IMR-90 (cell line): Measurements from ENCODE around the gene TAS2R50. TPM values are rescaled to one million over a fixed set of nuclear protein-coding genes. Genes with fewer than 3 reads are reported as not detected.

ENCODE experiments used
- ATAC-seq: fragments of 200-7000 bp; cut with Tn5 transposase; 2 replicates; pipeline ENCODE4 v1.9.1; 2020; ENCODE audit warnings: low read depth, mild to moderate bottlenecking, moderate library complexity
- BruUV-seq: library from RNA; stranded (reverse); fragments of 400-500 nt; replicated peaks from 2 replicates; lab custom pipeline; 2021; lab: Mats Ljungman, UMichigan
- CTCF ChIA-PET: fragments of 300-600 bp; formaldehyde crosslinking; extraction: SDS; loops from one replicate; lab custom pipeline; 2021; ENCODE audit warnings: antibody characterized with exemption; lab: Yijun Ruan, JAX
- POLR2A ChIA-PET: fragments of 300-600 bp; sonication (Branson Sonifier 250); formaldehyde crosslinking; loops from one replicate; lab custom pipeline; 2022; ENCODE audit warnings: antibody characterized with exemption; ENCODE audit not compliant: unreplicated experiment; lab: Charles Lee
- DNase-seq: peaks from one replicate; pipeline ENCODE4 v3.0.0; 2013
- H2AFZ ChIP-seq: replicated peaks from 2 replicates; pipeline ENCODE3; 2013; ENCODE audit warnings: low read length, mild to moderate bottlenecking; ENCODE audit not compliant: poor library complexity
- H2AK5ac ChIP-seq: 2 replicates; pipeline ENCODE4 v1.6.1; 2013; ENCODE audit warnings: low read depth, low read length, inconsistent platforms
- H2AK9ac ChIP-seq: replicated peaks from 2 replicates; pipeline ENCODE3; 2013; ENCODE audit warnings: mild to moderate bottlenecking, low read depth, low read length, moderate library complexity; ENCODE audit not compliant: poor library complexity
- H2BK120ac ChIP-seq: 2 replicates; pipeline ENCODE4 v1.6.1; 2013; ENCODE audit warnings: low read depth, low read length, inconsistent platforms
- H2BK15ac ChIP-seq: 3 replicates; pipeline ENCODE4 v1.6.1; 2013; ENCODE audit warnings: low read depth, low read length, inconsistent platforms
- H2BK20ac ChIP-seq: 2 replicates; pipeline ENCODE4 v1.6.1; 2013; ENCODE audit warnings: low read depth, mild to moderate bottlenecking, inconsistent platforms, low read length, moderate library complexity
- H2BK5ac ChIP-seq: 2 replicates; pipeline ENCODE4 v1.6.1; 2013; ENCODE audit warnings: mild to moderate bottlenecking, low read depth, low read length, inconsistent platforms; ENCODE audit not compliant: poor library complexity, severe bottlenecking
- H3K14ac ChIP-seq: replicated peaks from 2 replicates; pipeline ENCODE4 v1.6.1; 2013; ENCODE audit warnings: low read depth, low read length, inconsistent platforms
- H3K18ac ChIP-seq: 2 replicates; pipeline ENCODE4 v1.6.1; 2013; ENCODE audit warnings: low read depth, low read length, control low read depth
- H3K23ac ChIP-seq: 2 replicates; pipeline ENCODE4 v1.6.1; 2013; ENCODE audit warnings: low read depth, low read length, inconsistent platforms
- H3K27ac ChIP-seq: 2 replicates; pipeline ENCODE4 v1.5.1; 2013; ENCODE audit warnings: mild to moderate bottlenecking, control low read depth, low read length; ENCODE audit not compliant: insufficient read depth
- H3K27me3 ChIP-seq: 2 replicates; pipeline ENCODE4 v1.6.1; 2013; ENCODE audit warnings: low read length; ENCODE audit not compliant: control insufficient read depth, insufficient read depth
- H3K36me3 ChIP-seq: 2 replicates; pipeline ENCODE4 v1.6.1; 2013; ENCODE audit warnings: low read length, mixed read lengths; ENCODE audit not compliant: control insufficient read depth, insufficient read depth
- H3K4ac ChIP-seq: 2 replicates; pipeline ENCODE4 v1.6.1; 2013; ENCODE audit warnings: low read depth, low read length, inconsistent platforms
- H3K4me1 ChIP-seq: 2 replicates; pipeline ENCODE4 v1.6.1; 2013; ENCODE audit warnings: low read length, mixed read lengths; ENCODE audit not compliant: control insufficient read depth, insufficient read depth
- H3K4me2 ChIP-seq: 2 replicates; pipeline ENCODE4 v1.6.1; 2013; ENCODE audit warnings: low read depth, mild to moderate bottlenecking, control low read depth, low read length, moderate library complexity
- H3K4me3 ChIP-seq: 2 replicates; pipeline ENCODE4 v1.5.1; 2013; ENCODE audit warnings: low read depth, mild to moderate bottlenecking, control low read depth, low read length, moderate library complexity; ENCODE audit not compliant: insufficient read depth
- H3K56ac ChIP-seq: 2 replicates; pipeline ENCODE4 v1.6.1; 2013; ENCODE audit warnings: low read length, inconsistent platforms; ENCODE audit not compliant: insufficient read depth; ENCODE audit errors: extremely low read depth
- H3K79me1 ChIP-seq, 2 experiments: 2 replicates each; pipeline ENCODE4 v1.6.1; 2013; ENCODE audit warnings: low read length in 2 of 2, inconsistent platforms in 1 of 2, low read depth in 1 of 2
- H3K9ac ChIP-seq: 2 replicates; pipeline ENCODE4 v1.6.1; 2013; ENCODE audit warnings: low read depth, low read length, control low read depth
- H3K9me1 ChIP-seq: 2 replicates; pipeline ENCODE4 v1.6.1; 2013; ENCODE audit warnings: low read length, inconsistent platforms; ENCODE audit not compliant: insufficient read depth
- H3K9me3 ChIP-seq: 2 replicates; pipeline ENCODE4 v1.6.1; 2013; ENCODE audit warnings: low read length; ENCODE audit not compliant: control insufficient read depth, insufficient read depth
- H4K20me1 ChIP-seq: 2 replicates; pipeline ENCODE4 v1.6.1; 2013; ENCODE audit warnings: low read length, inconsistent platforms; ENCODE audit not compliant: insufficient read depth
- H4K5ac ChIP-seq: 2 replicates; pipeline ENCODE4 v1.6.1; 2013; ENCODE audit warnings: mild to moderate bottlenecking, low read depth, low read length, control low read depth
- H4K8ac ChIP-seq, 2 experiments: 2 replicates each; pipeline ENCODE4 v1.6.1; 2013; ENCODE audit warnings: low read depth in 2 of 2, low read length in 2 of 2, control low read depth in 1 of 2, inconsistent platforms in 1 of 2
- H4K91ac ChIP-seq: 2 replicates; pipeline ENCODE4 v1.6.1; 2013; ENCODE audit warnings: low read depth, low read length, inconsistent platforms; ENCODE audit not compliant: insufficient read depth
- BHLHE40 ChIP-seq: fragments of 150-350 bp; IDR thresholded peaks from 2 replicates; pipeline ENCODE4 v1.6.1; 2016; ENCODE audit warnings: mild to moderate bottlenecking, low read depth, low read length
- CEBPB ChIP-seq: IDR thresholded peaks from 2 replicates; pipeline ENCODE4 v1.6.1; 2012; ENCODE audit warnings: low read depth, low read length, improper control_type of control experiment
- CHD1 ChIP-seq: IDR thresholded peaks from 2 replicates; pipeline ENCODE4 v1.6.1; 2012; ENCODE audit warnings: low read depth, low read length, improper control_type of control experiment
- FOS ChIP-seq: fragments of 150-350 bp; IDR thresholded peaks from 2 replicates; pipeline ENCODE4 v1.6.1; 2016; ENCODE audit warnings: low read depth, low read length
- MAFK ChIP-seq: IDR thresholded peaks from 2 replicates; pipeline ENCODE4 v1.6.1; 2012; ENCODE audit warnings: low read depth, low read length, improper control_type of control experiment
- MAZ ChIP-seq: IDR thresholded peaks from 2 replicates; pipeline ENCODE4 v1.6.1; 2012; ENCODE audit warnings: low read depth, mild to moderate bottlenecking, low read length, improper control_type of control experiment, moderate library complexity, borderline replicate concordance
- MXI1 ChIP-seq: IDR thresholded peaks from 2 replicates; pipeline ENCODE4 v1.6.1; 2012; ENCODE audit warnings: low read depth, mild to moderate bottlenecking, low read length, moderate library complexity, borderline replicate concordance
- NFE2L2 ChIP-seq: fragments of 150-350 bp; IDR thresholded peaks from 2 replicates; pipeline ENCODE4 v1.6.1; 2016; ENCODE audit warnings: low read depth, mild to moderate bottlenecking, low read length
- POLR2A ChIP-seq: IDR thresholded peaks from 2 replicates; pipeline ENCODE4 v1.6.1; 2012; ENCODE audit warnings: mild to moderate bottlenecking, low read depth, low read length
- RAD21 ChIP-seq: IDR thresholded peaks from 2 replicates; pipeline ENCODE4 v1.6.1; 2012; ENCODE audit warnings: low read length, improper control_type of control experiment
- RCOR1 ChIP-seq: IDR thresholded peaks from 2 replicates; pipeline ENCODE4 v1.6.1; 2012; ENCODE audit warnings: mild to moderate bottlenecking, low read length, improper control_type of control experiment; ENCODE audit not compliant: insufficient replicate concordance
- RFX5 ChIP-seq: IDR thresholded peaks from 2 replicates; pipeline ENCODE4 v1.8.0; 2012; ENCODE audit warnings: low read depth, mild to moderate bottlenecking, low read length, moderate library complexity
- SMC3 ChIP-seq: fragments of 150-350 bp; IDR thresholded peaks from 2 replicates; pipeline ENCODE4 v1.6.1; 2016; ENCODE audit warnings: low read depth, mild to moderate bottlenecking, antibody characterized with exemption, low read length, moderate library complexity
- dilution Hi-C: fragments of 300-500 bp; cut with HindIII; formaldehyde crosslinking; loops from one replicate; pipeline ENCODE4 v1.14.3; 2018; ENCODE audit warnings: low sequenced_read_pairs; ENCODE audit not compliant: unreplicated experiment
- in situ Hi-C: fragments of 300-500 bp; cut with MboI; formaldehyde crosslinking; loops from 3 replicates; pipeline ENCODE4 v1.14.3; 2019; ENCODE audit warnings: low sequenced_read_pairs, inconsistent platforms, mixed read lengths
- intact Hi-C: fragments of 100-400 bp; cut with micrococcal nuclease; formaldehyde crosslinking; loops from 2 replicates; pipeline ENCODE4 v1.10.0; 2022
- polyA plus RNA-seq, 3 experiments: library from polyadenylated mRNA; depleted of rRNA; stranded (reverse); fragments of >200 nt; gene quantifications; 2 replicates each; pipeline ENCODE4 v1.2.3, GENCODE V29; 2012; ENCODE audit warnings: low replicate concordance in 1 of 3
- total RNA-seq: library from RNA; depleted of rRNA; stranded (reverse); fragments of >200 nt; gene quantifications from 2 replicates; pipeline ENCODE4 v1.2.3, GENCODE V29; 2012
- TF ChIP-seq, protein P1 (sequence below): conservative IDR thresholded peaks from 2 replicates; pipeline ENCODE4 v1.5.1; 2012; ENCODE audit warnings: mild to moderate bottlenecking, low read depth, low read length, improper control_type of control experiment
- TF ChIP-seq, protein P2 (sequence below): fragments of 150-350 bp; IDR thresholded peaks from 2 replicates; pipeline ENCODE4 v1.6.1; 2017; ENCODE audit warnings: mild to moderate bottlenecking, antibody characterized with exemption, low read length, low read depth
- TF ChIP-seq, protein P3 (sequence below): fragments of 150-350 bp; IDR thresholded peaks from 2 replicates; pipeline ENCODE4 v1.6.1; 2016; ENCODE audit warnings: low read depth, mild to moderate bottlenecking, low read length, moderate library complexity, borderline replicate concordance

Gene TAS2R50
- total and polyA plus RNA-seq, 2 of the 4 experiments (the other 2 are of a cell fraction): 2.3 TPM; not detected in 1

DNA sequence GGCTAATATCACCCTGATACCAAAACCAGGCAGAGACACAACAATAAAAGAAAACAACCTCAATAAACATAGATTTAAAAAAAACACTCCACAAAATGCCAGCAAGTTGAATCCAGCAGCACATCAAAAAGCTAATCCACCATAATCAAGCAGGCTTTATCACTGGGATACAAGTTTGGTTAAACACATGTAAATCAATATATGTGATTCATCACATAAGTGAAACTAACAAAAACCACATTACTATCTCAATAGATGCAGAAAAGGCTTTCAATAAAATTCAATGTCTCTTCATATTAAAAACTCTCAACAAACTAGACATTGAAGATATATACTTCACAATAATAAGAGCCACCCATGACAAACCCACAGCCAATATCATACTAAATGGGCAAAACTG, 30.6 kb downstream of the TAS2R50 start:
- Histone ChIP-seq H4K20me1 (no peaks in the 10 kb centered on the region; the same call in 1 of the 2 replicates), H4K8ac (no peak overlapping the region), H2BK120ac (no peak overlapping the region), H3K18ac (no peak overlapping the region), H4K5ac (no peak overlapping the region), H3K4me3 (no peak overlapping the region), H3K4me1 (peaks cover 2% of the 10 kb centered on the region; the same call in 1 of the 2 replicates), H2BK20ac (no peak overlapping the region), H3K4me2 (no peak overlapping the region), H4K91ac (no peak overlapping the region), H3K4ac (no peak overlapping the region), H3K27me3 (no peaks in the 10 kb centered on the region), H3K9me1 (no peaks in the 10 kb centered on the region), H2AK5ac (no peak overlapping the region), H2BK5ac (no peak overlapping the region), H3K79me1 (peaks cover 6 to 12% of the 10 kb centered on the region in 2 experiments; a peak in 3 of 4 replicates), H3K14ac (no peak overlapping the region), H3K36me3 (no peaks in the 10 kb centered on the region), H2AK9ac (no peak overlapping the region), H3K23ac (no peak overlapping the region), H3K9ac (no peak overlapping the region), H2AFZ (no peak overlapping the region), H3K27ac (no peak overlapping the region), H2BK15ac (no peak overlapping the region), H3K56ac (no peak overlapping the region), H3K9me3 (no peaks in the 10 kb centered on the region; the same call in 1 of the 2 replicates)
- no TSS peak for BruUV-seq
- dilution Hi-C loops: no loop called here
- intact Hi-C loops: no loop called here
- ChIA-PET CTCF (no interaction called here), POLR2A (no interaction called here)
- in situ Hi-C loops: no loop called here
- TF ChIP-seq SMC3 (no peak), CEBPB (no peak), NFE2L2 (no peak), MAFK (no peak), MXI1 (no peak), RAD21 (no peak), RFX5 (no peak), POLR2A (no peak), MAZ (no peak), RCOR1 (no peak), CHD1 (no peak), FOS (no peak), BHLHE40 (no peak)
- TF ChIP-seq, protein P1, sequence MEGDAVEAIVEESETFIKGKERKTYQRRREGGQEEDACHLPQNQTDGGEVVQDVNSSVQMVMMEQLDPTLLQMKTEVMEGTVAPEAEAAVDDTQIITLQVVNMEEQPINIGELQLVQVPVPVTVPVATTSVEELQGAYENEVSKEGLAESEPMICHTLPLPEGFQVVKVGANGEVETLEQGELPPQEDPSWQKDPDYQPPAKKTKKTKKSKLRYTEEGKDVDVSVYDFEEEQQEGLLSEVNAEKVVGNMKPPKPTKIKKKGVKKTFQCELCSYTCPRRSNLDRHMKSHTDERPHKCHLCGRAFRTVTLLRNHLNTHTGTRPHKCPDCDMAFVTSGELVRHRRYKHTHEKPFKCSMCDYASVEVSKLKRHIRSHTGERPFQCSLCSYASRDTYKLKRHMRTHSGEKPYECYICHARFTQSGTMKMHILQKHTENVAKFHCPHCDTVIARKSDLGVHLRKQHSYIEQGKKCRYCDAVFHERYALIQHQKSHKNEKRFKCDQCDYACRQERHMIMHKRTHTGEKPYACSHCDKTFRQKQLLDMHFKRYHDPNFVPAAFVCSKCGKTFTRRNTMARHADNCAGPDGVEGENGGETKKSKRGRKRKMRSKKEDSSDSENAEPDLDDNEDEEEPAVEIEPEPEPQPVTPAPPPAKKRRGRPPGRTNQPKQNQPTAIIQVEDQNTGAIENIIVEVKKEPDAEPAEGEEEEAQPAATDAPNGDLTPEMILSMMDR: no peak
- TF ChIP-seq, protein P2, sequence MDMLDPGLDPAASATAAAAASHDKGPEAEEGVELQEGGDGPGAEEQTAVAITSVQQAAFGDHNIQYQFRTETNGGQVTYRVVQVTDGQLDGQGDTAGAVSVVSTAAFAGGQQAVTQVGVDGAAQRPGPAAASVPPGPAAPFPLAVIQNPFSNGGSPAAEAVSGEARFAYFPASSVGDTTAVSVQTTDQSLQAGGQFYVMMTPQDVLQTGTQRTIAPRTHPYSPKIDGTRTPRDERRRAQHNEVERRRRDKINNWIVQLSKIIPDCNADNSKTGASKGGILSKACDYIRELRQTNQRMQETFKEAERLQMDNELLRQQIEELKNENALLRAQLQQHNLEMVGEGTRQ: no peak
- TF ChIP-seq, protein P3, sequence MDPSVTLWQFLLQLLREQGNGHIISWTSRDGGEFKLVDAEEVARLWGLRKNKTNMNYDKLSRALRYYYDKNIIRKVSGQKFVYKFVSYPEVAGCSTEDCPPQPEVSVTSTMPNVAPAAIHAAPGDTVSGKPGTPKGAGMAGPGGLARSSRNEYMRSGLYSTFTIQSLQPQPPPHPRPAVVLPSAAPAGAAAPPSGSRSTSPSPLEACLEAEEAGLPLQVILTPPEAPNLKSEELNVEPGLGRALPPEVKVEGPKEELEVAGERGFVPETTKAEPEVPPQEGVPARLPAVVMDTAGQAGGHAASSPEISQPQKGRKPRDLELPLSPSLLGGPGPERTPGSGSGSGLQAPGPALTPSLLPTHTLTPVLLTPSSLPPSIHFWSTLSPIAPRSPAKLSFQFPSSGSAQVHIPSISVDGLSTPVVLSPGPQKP: no peak
- ATAC-seq (no peak), DNase-seq (no peak)
